Mesodermal cell (in vitro differentiated cells): ENCODE results near the gene IL32. TPM values are rescaled to one million over a fixed set of nuclear protein-coding genes. Genes with fewer than 3 reads are reported as not detected.

Source experiments
- H3K27ac ChIP-seq: 2 replicates; pipeline ENCODE4 v1.7.0; 2013; ENCODE audit warnings: mild to moderate bottlenecking, low read depth, low read length, moderate library complexity; ENCODE audit not compliant: severe bottlenecking
- H3K36me3 ChIP-seq: 2 replicates; pipeline ENCODE4 v1.7.1; 2013; ENCODE audit warnings: mild to moderate bottlenecking, low read length, moderate library complexity; ENCODE audit not compliant: control insufficient read depth, insufficient read depth
- H3K4me1 ChIP-seq: one replicate; pipeline ENCODE4 v1.7.1; 2013; ENCODE audit warnings: mild to moderate bottlenecking, low read length; ENCODE audit not compliant: insufficient read depth, control insufficient read depth, poor library complexity, severe bottlenecking
- H3K4me3 ChIP-seq: 2 replicates; pipeline ENCODE4 v1.7.0; 2013; ENCODE audit warnings: low read length, control low read depth, mild to moderate bottlenecking; ENCODE audit not compliant: insufficient read depth, poor library complexity, severe bottlenecking; ENCODE audit errors: extremely low read depth
- H3K9me3 ChIP-seq: 2 replicates; pipeline ENCODE4 v1.7.1; 2013; ENCODE audit warnings: mild to moderate bottlenecking, low read length, moderate library complexity; ENCODE audit not compliant: control insufficient read depth
- WGBS, 2 experiments: methylation state at CpG; one replicate each; pipeline ENCODE4 v1.1.5; 2013; ENCODE audit warnings: missing lambda C conversion rate in 2 of 2; ENCODE audit not compliant: insufficient coverage in 2 of 2; 5-methylcytosine and 5-hydroxymethylcytosine counted together
- polyA plus RNA-seq, 2 experiments: library from polyadenylated mRNA; stranded (reverse); fragments of 50-300 nt; gene quantifications; one replicate each; pipeline ENCODE4 v1.2.3, GENCODE V29; 2013

Gene IL32, protein sequence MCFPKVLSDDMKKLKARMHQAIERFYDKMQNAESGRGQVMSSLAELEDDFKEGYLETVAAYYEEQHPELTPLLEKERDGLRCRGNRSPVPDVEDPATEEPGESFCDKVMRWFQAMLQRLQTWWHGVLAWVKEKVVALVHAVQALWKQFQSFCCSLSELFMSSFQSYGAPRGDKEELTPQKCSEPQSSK
- polyA plus RNA-seq (2013, experiment 1 of 2): 7.1 TPM
- 5.0 TPM for polyA plus RNA-seq (2013, experiment 2 of 2)

DNA sequence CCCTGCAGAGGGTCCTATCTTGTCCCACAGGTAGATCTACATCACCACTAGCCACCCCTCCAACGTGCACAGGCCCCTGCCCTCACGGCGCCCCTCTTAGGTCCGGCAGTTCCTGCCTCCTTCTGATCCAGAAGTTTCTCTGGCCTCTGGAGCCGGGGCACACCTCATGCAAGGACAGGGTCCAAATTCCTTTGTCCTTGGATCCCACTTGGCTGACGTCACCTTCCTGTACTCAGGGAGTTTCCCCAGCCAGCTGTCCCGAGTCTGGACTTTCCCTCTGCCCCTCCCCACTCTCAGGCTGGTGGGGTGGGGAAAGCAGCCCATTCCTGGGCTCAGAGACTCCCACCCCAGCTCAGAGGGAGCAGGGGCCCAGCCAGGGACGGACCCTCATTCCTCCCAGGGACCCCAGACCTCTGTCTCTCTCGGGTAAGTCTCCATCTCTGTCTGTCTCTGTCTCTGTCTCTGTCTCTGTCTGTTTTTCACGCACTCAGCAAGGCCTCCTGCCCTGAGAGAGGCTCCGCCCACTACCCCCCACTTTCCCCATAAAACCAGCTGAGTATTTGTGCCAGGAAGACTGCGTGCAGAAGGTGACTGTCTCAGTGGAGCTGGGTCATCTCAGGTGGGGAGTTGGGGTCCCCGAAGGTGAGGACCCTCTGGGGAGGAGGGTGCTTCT is at the start of gene IL32:
Gene IL32, plus strand, starts transcription at position 572 of the 673 bp plus-strand sequence. CDS start 172 bp downstream, outside the sequence.
- H3K27ac ChIP-seq: no peak within 1 kb of the TSS

GRCh38 chr16:3015865-3016521 is 49.4 kb upstream of the IL32 start:
- Histone ChIP-seq H3K36me3 (no peaks in the 10 kb centered on the region), H3K27ac (no peak overlapping the region), H3K9me3 (no peaks in the 10 kb centered on the region), H3K4me1 (peaks cover 18% of the 10 kb centered on the region), H3K4me3 (no peak overlapping the region)
- 87% methylated on average over 11 to 13 of the region's 13 CpGs for WGBS, 2 experiments

More for the DNA sequence above, at the start of gene IL32:
- no peak within 1 kb of the TSS for H3K4me3 ChIP-seq
- 81 to 92% methylated on average over 8 to 9 of the region's 13 CpGs for WGBS, 2 experiments
- H3K4me1 ChIP-seq: peaks cover 4% of the 10 kb centered on the region
- no peaks in the 10 kb centered on the region for H3K36me3 ChIP-seq
- no peaks in the 10 kb centered on the region for H3K9me3 ChIP-seq

DNA sequence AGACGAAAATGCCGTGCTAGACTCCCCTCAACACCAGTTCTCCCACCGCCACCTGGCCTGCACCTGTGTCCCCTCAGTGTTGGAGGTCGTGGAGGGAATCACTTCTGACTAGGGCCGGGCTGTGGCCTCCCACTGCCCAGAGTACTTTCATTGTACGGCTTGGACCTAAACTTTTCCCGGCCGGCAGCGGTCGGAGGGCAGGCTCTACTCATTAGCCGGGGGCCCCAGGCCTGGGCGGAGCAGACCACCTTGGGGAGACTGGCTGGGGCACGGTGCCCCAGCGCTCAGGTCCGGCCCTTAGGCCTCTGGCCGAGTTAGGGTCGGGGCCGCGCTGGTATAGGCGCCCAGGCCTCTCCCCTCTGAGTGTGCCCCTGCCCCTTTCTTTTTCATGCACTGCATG is 48.1 kb upstream of the IL32 start:
- Histone ChIP-seq H3K9me3 (no peaks in the 10 kb centered on the region), H3K36me3 (peaks cover 8% of the 10 kb centered on the region), H3K27ac (no peak overlapping the region), H3K4me3 (peak overlapping the region; percentile 59), H3K4me1 (peaks cover 13% of the 10 kb centered on the region)
- WGBS, 2 experiments: 11 to 14% methylated on average over 17 to 19 of the region's 20 CpGs

- 2 to 8% methylated on average over 20 to 43 of the region's 52 CpGs for WGBS, 2 experiments
- H3K4me1 ChIP-seq: peaks cover 11% of the 10 kb centered on the region
- H3K36me3 ChIP-seq: peaks cover 10% of the 10 kb centered on the region
- no peak within 1 kb of the TSS for H3K27ac ChIP-seq
- H3K9me3 ChIP-seq: no peaks in the 10 kb centered on the region
- H3K4me3 ChIP-seq: peak within 1 kb of the TSS; percentile 59
Measured at GRCh38 chr16:3017794-3018506, 47.5 kb upstream of the IL32 start, which contains the start of gene CLDN6. Gene CLDN6 (minus strand): TSS chr16:3018183. CDS start chr16:3016021, 2,162 bp downstream.

- no peaks in the 10 kb centered on the region for H3K9me3 ChIP-seq
- H3K36me3 ChIP-seq: peaks cover 16% of the 10 kb centered on the region
- WGBS, 2 experiments: 54 to 55% methylated on average over 32 to 35 of the region's 40 CpGs
- H3K4me3 ChIP-seq: peak overlapping the region; percentile 73
- H3K4me1 ChIP-seq: peaks cover 15% of the 10 kb centered on the region
- H3K27ac ChIP-seq: peak overlapping the region; percentile 100
Measured at GRCh38 chr16:3019594-3020246, 45.7 kb upstream of the IL32 start.

DNA sequence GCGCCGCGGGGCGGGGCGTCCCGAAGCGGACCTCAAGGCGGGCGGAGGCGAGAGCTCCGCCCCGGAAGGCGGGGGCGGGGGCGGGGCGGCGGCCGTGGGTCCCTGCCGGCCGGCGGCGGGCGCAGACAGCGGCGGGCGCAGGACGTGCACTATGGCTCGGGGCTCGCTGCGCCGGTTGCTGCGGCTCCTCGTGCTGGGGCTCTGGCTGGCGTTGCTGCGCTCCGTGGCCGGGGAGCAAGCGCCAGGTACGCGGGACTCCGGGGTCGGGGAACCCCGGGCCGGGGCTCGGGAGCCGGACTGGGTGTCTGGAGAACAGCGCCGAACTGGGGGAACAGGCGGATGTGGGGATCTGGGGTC is 45.2 kb upstream of the IL32 start, which contains the start of gene TNFRSF12A:
Gene TNFRSF12A, plus strand, starts transcription at position 122 of the 357 bp plus-strand sequence. Its CDS starts 30 bp downstream, at position 152.
- peaks cover 16% of the 10 kb centered on the region for H3K36me3 ChIP-seq
- peak within 1 kb of the TSS; percentile 73 for H3K4me3 ChIP-seq
- no peaks in the 10 kb centered on the region for H3K9me3 ChIP-seq
- 0 to 1% methylated on average over 28 to 30 of the region's 49 CpGs for WGBS, 2 experiments
- peak within 1 kb of the TSS; percentile 100 for H3K27ac ChIP-seq
- H3K4me1 ChIP-seq: peaks cover 15% of the 10 kb centered on the region

- peaks cover 15% of the 10 kb centered on the region for H3K4me1 ChIP-seq
Measured at GRCh38 chr16:3020604-3021448, 44.6 kb upstream of the IL32 start.

GRCh38 chr16:3021449-3022207 is 43.8 kb upstream of the IL32 start:
- WGBS, 2 experiments: 0 to 2% methylated on average over 14 to 22 of the region's 25 CpGs

More at GRCh38 chr16:3020604-3021448, 44.6 kb upstream of the IL32 start:
- WGBS, 2 experiments: 0% methylated on average over 28 to 45 of the region's 57 CpGs
- peak overlapping the region; percentile 100 for H3K27ac ChIP-seq
- no peaks in the 10 kb centered on the region for H3K9me3 ChIP-seq
- H3K4me3 ChIP-seq: peak overlapping the region; percentile 73
- peaks cover 21% of the 10 kb centered on the region for H3K36me3 ChIP-seq

GRCh38 chr16:3022208-3022683 is 43.2 kb upstream of the IL32 start:
- Histone ChIP-seq H3K4me3 (peak overlapping the region; percentile 73), H3K9me3 (no peaks in the 10 kb centered on the region), H3K27ac (peak overlapping the region; percentile 100), H3K4me1 (peaks cover 15% of the 10 kb centered on the region), H3K36me3 (peaks cover 35% of the 10 kb centered on the region)
- 0 to 2% methylated on average over 5 to 6 of the region's 8 CpGs for WGBS, 2 experiments

More at GRCh38 chr16:3021449-3022207, 43.8 kb upstream of the IL32 start:
- Histone ChIP-seq H3K4me1 (peaks cover 15% of the 10 kb centered on the region), H3K9me3 (no peaks in the 10 kb centered on the region), H3K36me3 (peaks cover 29% of the 10 kb centered on the region), H3K27ac (peak overlapping the region; percentile 100), H3K4me3 (peak overlapping the region; percentile 73)
